GM12878 (cell line): Measurements from ENCODE around the gene ALPP.

Source experiments
- BRCA1 ChIP-seq: IDR thresholded peaks from 2 replicates; pipeline ENCODE4 v1.6.1; 2011; ENCODE audit warnings: low read depth, low read length, improper control_type of control experiment
- POLR2A ChIP-seq: IDR thresholded peaks from 2 replicates; pipeline ENCODE4 v1.6.1; 2011; ENCODE audit warnings: low read depth, mild to moderate bottlenecking, low read length
- SMAD1 ChIP-seq: fragments of 450-650 bp; IDR thresholded peaks from 2 replicates; pipeline ENCODE4 v1.6.1; 2018; ENCODE audit warnings: mild to moderate bottlenecking, low read depth; ENCODE audit not compliant: partially characterized antibody
- TF ChIP-seq, protein P1 (sequence below): IDR thresholded peaks from 2 replicates; pipeline ENCODE4 v1.6.1; 2011; ENCODE audit warnings: low read depth, low read length, improper control_type of control experiment, borderline replicate concordance
- TF ChIP-seq, protein P2 (sequence below), 3 experiments: IDR thresholded peaks in 2 of 3; conservative IDR thresholded peaks in 1 of 3; 2 replicates each; pipeline ENCODE4 v1.5.1; 2011; ENCODE audit warnings: low read depth in 3 of 3, low read length in 3 of 3, mild to moderate bottlenecking in 3 of 3, control low read depth in 2 of 3, moderate library complexity in 2 of 3, inconsistent platforms in 1 of 3, mixed read lengths in 1 of 3; ENCODE audit not compliant: control insufficient read depth in 2 of 3, insufficient read depth in 1 of 3; ENCODE audit errors: extremely low read depth in 1 of 3

DNA sequence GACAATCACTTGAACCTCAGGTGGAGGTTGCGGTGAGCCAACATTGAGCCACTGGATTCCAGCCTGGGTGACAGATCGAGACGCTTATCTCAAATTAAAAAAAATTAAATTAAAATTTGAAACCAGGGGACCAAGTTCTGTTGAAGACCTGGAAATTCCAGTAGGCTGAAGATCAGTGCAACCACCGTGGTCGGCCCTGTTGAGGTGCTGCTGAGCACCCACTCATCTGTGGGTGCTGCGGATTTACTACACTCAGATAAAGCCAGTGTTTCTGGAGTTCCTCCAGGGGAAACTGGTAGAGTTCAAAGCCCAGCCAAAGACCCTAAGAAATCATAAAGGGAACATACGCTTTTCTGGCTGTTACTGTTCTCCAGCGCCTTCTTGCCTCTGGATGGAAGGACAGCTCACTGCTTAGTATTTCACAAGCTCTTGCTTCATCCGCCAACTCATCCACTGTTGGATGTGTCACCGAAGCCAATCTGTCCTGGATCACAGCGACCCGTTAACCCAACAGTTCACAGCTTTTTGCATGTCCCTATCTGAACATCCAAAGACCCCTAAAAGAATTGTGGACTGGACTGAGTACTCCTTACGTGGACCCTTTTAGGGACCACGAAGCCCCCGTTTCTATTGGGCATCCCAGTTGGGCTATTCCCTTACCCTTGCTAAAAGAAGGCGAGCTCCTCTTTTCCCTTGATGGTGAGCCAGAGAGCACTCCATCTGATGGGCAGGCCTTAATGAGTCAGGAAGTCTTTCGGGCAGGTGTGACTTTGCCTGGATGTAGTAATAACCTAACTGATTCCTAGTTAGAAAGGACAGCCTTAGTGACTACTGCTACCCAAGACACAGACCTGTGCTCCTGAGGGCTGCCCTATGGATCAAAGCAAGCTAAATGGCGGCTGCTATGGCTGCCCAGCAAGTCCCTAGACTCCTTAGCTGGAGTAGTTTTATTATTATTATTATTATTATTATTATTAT lies 6.0 kb upstream of the ALPP start:
- TF ChIP-seq POLR2A (no peak), SMAD1 (no peak), BRCA1 (no peak)
- TF ChIP-seq, protein P1, sequence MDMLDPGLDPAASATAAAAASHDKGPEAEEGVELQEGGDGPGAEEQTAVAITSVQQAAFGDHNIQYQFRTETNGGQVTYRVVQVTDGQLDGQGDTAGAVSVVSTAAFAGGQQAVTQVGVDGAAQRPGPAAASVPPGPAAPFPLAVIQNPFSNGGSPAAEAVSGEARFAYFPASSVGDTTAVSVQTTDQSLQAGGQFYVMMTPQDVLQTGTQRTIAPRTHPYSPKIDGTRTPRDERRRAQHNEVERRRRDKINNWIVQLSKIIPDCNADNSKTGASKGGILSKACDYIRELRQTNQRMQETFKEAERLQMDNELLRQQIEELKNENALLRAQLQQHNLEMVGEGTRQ = no peak
- TF ChIP-seq, protein P2, sequence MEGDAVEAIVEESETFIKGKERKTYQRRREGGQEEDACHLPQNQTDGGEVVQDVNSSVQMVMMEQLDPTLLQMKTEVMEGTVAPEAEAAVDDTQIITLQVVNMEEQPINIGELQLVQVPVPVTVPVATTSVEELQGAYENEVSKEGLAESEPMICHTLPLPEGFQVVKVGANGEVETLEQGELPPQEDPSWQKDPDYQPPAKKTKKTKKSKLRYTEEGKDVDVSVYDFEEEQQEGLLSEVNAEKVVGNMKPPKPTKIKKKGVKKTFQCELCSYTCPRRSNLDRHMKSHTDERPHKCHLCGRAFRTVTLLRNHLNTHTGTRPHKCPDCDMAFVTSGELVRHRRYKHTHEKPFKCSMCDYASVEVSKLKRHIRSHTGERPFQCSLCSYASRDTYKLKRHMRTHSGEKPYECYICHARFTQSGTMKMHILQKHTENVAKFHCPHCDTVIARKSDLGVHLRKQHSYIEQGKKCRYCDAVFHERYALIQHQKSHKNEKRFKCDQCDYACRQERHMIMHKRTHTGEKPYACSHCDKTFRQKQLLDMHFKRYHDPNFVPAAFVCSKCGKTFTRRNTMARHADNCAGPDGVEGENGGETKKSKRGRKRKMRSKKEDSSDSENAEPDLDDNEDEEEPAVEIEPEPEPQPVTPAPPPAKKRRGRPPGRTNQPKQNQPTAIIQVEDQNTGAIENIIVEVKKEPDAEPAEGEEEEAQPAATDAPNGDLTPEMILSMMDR (IDR thresholded peaks at IDR 0.05 in 2 of 3, conservative IDR thresholded peaks at IDR 0.05 in 1 of 3; ENCODE audit: control insufficient read depth in 2 of 3, extremely low read depth in 1 of 3, insufficient read depth in 1 of 3, low read depth in 3 of 3, low read length in 3 of 3) = no peak
